Esophagus squamous epithelium (tissue), 4 donors: ENCODE data around the gene MORF4L2.

Experiments used
- POLR2A ChIP-seq, 4 donors: fragments of 450-650 bp; IDR thresholded peaks; one replicate each; pipeline ENCODE4 v1.6.1; 2017; ENCODE audit warnings: antibody characterized with exemption in 4 of 4, mild to moderate bottlenecking in 4 of 4, moderate library complexity in 3 of 4
- TF ChIP-seq, protein P1 (sequence below), 6 experiments: fragments of 450-650 bp in 4 of 6; fragments of 200-600 bp in 2 of 6; sonication (generic) in 2 of 6; IDR thresholded peaks; one replicate each; pipeline ENCODE4 v1.5.1; 2016 to 2019; ENCODE audit warnings: antibody characterized with exemption in 6 of 6, mild to moderate bottlenecking in 4 of 6, moderate library complexity in 4 of 6

DNA sequence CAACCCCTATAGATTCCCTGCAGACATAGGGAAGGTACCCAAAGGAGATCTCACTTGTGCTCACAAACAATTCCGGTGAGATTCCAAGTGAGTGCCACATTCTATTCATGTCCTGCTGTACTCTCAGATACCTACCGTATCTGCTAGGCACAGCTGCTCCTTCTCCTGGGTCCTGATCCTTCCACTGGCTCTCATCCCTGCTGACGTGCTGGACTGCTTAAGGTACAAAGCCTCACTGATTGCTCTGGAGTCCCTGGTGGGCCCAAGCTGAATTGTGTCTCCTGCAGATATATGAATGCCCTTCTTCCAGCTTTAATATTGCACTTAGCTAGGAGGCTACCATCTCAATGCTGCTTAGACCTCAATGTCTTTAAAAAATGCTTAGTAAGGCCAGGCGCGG, 55.4 kb downstream of the MORF4L2 start:
- TF ChIP-seq, protein P1, sequence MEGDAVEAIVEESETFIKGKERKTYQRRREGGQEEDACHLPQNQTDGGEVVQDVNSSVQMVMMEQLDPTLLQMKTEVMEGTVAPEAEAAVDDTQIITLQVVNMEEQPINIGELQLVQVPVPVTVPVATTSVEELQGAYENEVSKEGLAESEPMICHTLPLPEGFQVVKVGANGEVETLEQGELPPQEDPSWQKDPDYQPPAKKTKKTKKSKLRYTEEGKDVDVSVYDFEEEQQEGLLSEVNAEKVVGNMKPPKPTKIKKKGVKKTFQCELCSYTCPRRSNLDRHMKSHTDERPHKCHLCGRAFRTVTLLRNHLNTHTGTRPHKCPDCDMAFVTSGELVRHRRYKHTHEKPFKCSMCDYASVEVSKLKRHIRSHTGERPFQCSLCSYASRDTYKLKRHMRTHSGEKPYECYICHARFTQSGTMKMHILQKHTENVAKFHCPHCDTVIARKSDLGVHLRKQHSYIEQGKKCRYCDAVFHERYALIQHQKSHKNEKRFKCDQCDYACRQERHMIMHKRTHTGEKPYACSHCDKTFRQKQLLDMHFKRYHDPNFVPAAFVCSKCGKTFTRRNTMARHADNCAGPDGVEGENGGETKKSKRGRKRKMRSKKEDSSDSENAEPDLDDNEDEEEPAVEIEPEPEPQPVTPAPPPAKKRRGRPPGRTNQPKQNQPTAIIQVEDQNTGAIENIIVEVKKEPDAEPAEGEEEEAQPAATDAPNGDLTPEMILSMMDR (IDR thresholded peaks at IDR 0.05): no peak
- TF ChIP-seq POLR2A (IDR thresholded peaks at IDR 0.05): no peak
